Amniotic epithelial cell (primary cell): ENCODE data around the gene SIRT6.
"Not testable (repeated sequence)": the region's sequence is repeated elsewhere in the genome, so short reads cannot be mapped to it uniquely, and the experiment has no call there.

Source experiments
- DNase-seq: peaks from one replicate; pipeline ENCODE4 v3.0.0-alpha.2; 2010; ENCODE audit warnings: low read depth

The SIRT6 gene

DNA sequence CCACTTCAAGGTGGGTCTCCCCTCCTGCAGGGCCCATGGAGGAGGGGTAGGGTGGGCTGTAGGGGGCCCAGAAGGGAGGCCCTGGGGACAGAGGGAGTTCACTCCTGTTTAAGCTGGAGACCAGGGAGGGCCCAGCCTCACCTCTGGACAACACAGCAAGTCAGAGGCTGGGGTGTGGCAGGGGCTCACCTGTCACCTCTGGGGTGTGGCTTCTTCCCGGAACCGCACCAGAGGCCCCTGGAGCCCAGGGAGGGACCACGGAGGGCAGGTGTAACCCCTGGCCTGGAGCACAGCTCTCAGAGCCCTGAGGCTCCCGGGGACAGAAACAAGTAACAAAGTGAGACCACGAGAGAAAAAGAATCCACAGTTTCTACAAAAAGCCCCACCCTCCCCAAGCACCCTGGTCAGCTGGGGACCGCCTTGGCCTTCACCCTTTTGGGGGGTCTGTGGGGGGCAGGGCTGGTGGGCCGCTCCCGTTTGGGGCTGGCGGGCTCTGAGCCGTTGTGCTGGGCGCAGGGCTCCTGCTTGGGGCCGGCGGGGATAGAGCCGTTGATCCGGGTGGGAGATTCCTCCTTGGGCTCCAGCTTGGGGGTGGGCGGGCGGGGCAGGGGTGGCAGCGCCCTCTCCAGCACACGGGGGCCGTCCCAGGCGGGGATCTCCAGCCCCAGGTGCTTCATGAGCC is 8.0 kb downstream of the SIRT6 start:
- DNase-seq, result no peak

DNA sequence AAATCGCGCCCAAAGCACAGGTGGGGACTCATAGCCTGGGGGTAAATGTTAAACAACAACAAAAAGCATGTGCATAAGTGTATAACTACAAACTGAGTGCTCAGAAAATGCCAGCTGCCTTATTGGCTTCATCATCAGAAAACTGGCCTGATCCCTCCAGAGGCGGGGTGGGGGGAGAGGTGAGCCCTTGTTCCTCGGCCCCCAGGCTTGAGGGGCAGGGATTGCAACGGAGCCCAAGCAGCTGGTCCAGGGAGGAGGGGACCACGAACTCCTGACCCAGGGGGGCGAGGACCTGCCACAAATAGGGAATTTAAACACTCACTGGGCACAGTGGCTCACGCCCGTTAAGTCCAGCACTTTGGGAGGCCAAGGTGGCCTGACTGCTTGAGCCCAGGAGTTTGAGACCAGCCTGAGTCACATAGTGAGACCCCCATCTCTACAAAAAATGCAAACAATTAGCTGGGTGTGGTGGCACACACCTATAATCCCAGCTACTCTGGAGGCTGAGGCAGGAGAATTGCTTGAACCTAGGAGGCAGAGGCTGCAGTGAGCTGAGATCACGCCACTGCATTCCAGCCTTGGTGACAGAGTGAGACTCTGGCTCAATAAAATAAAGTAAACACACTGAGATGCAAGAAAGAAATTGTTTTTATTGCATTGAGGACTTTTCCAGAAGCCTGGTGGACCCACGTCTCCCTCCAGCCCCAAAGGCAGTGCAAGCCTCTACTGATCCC is 8.7 kb downstream of the SIRT6 start:
- no peak for DNase-seq

DNA sequence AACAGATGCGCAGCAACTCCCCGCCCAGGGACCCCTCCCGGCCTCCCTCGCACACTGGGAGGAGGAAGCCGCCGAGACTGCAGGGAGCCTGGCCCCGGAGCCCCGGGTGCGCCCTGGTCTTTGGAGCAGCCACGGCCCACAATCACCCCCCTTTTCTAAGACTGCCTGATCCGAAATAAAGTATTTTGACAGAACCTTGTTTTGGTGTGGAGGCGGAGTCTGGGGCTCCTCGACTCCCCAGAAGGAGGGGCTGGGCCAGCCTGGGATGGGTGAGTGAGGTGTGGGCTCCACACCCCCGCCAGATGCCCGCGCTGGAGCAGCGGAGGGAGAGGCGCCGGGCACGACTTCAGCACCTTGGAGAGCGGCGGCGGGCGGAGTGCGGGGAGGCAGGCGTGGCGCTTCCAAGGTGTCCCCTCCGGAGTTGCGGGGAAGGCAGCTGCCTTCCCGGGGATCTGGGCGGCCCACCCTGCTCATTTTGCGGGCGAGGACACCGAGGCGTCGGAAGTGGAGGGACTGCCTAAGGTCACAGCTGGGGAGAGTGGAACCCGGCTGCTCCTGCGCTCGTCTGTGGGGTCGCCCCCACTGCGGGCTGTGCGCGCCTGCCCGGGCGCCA is 9.4 kb downstream of the SIRT6 start:
- DNase-seq, result peak; percentile 10

DNA sequence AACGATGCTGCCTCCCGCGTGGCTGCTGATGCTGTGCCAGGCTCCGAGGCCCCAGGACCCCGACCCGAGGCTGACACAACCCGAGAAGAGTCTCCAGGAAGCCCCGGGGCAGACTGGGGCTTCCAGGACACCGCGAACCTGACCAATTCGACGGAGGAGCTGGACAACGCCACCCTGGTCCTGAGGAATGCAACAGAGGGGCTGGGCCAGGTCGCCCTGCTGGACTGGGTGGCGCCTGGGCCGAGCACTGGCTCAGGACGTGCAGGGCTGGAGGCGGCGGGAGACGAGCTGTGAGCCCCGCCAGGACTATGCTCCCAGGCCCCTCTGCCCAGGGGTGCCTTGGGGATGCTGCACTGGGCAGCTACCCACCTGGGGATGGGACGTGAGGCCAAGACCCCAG is 10.7 kb downstream of the SIRT6 start:
- DNase-seq, result no peak

DNA sequence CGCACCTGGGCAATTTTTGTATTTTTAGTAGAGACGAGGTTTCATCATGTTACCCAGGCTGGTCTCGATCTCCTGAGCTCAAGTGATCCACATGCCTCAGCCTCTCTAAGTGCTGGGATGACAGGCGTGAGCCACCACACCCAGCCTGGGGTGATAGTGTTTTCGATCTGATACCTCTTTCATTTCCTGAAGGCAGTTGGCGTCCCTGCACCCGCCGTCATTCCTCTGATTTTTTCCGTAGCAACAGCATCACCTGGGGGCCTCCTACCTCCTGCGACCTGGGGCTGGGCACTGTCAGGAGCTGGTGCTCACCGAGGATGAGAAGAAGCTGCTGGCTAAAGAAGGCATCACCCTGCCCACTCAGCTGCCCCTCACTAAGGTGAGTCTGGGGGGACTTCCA is 18.1 kb downstream of the SIRT6 start:
- DNase-seq, result no peak

DNA sequence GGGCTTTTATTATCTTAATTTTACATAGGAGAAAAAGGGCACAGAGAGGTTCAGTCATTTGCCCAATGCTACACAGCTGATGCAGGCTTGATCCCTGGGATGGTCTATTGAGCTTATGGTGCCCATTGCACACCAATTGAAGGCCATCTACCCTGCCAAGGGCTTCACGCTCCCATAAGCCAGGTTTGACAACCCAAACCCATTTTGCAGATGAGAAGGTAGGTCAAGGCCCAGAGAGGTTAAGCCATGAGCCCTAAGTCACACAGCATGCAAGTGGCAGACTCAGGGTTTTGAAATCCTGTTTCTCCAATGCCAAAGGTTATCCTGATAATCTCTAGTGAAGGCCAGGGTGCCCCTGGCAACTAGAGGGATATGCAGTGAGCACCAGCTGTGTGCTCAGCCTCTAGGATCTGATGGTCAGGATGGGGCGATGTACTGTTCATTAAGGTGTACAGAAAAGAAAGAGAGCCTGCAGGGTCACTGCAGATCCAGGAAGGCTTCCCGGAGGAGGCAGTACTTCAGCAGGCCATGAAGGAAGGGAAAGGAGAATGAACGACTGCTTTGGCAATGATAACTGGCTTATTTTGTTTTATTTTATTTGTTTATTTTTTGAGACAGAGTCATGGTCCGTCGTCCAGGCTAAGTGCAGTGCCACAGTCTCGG is 20.8 kb downstream of the SIRT6 start:
- no peak for DNase-seq

DNA sequence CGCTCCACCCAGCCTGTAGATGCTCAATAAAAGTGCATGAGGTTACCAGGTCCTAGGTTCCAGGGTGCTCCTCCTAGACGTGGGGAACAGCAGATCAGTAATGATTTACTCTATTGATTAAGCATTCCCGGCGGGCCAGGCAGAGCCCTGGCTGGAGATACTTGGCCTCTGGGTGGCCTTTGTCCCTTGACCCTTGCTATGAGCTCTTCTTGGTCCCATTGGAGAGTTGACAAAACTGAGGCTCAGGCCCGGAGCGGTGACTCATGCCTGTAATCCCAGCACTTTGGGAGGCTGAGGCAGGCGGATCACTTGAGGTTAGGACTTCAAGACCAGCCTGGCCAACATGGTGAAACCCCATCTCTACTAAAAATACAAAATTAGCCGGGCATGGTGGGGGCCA is 24.4 kb downstream of the SIRT6 start:
- not testable (repeated sequence) for DNase-seq

DNA sequence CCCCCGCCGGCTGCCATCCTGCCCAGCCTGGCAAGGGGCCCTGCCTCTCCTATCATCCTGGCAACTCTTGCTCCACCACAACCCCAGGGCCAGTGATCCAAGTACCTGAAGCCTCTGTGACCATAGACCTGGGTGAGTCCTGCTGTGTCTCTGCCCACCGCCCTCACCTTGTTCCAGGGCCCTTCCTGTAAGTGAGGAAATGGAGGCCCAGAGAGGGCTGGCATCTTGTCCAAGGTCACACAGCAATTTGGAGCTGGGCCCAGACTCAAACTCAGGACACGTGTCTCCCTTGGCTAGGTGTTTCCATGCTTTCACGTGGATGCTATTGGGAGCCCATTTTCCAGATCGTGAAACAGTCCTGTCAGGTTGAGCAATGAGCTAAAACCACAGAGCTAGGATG is 25.2 kb downstream of the SIRT6 start:
- DNase-seq, result no peak

DNA sequence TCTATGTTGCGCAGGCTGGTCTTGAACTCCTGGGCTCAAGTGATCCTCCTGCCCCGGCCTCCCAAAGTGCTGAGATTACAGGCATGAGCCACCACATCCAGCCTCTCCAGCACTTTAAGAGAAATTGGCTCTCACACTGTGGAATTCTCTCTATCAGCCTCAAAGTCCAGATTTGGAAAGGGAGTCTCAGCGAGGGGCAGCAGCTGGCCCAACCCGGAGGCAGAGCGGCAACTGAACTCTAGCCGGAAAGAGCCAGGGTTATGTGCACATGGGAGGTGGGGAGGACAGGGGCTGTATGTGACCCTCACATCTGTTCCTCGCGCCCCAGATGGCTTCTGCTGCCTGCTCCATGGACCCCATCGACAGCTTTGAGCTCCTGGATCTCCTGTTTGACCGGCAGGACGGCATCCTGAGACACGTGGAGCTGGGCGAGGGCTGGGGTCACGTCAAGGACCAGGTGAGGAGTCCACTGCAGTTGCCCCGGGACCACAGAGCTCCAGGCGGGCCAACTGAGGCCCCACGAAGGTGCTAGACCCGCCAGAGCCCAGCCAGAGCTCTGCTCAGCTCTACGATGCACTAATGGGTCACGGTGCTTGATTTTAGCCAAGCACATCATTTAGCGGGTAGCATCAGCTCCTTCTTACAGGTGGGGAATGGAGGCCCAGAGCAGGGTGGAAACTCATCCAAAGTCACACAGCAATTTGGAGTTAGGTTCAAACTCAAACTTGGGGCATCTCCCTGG is 27.6 kb downstream of the SIRT6 start:
- DNase-seq, result no peak

DNA sequence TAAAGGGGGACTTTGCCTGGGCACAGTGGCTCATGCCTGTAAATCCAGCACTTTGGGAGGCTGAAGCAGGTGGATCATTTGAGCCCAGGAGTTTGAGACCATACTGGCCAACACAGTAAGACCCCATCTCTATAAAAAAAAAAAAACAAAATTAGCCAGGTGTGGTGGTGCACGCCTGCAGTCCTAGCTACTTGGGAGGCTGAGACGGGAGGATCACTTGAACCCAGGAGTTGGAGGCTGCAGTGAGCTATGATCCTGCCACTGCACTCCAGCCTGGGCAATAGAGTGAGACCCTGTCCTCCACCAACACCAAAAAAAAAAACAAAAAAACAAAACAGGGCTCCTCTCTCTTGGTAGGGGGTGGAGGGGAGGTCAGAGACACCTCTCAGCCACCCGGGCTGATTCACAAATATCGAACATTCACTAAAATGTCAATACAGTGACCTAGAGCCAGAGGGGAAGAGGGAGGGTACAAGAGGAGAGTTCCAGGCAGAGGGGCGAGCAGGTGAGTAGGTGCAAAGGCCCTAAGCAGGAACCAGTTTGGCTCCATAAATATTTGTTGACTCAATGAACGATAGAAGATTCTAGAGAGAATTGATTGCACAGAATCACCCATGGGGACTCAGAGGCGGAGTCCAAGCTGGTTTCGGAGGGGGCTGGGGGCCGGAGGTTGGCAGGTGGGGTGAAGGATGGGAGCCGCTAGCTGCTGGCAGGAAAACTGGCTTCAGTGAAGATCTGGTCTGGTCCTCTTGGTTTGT is 29.9 kb downstream of the SIRT6 start:
- DNase-seq, result no peak

DNA sequence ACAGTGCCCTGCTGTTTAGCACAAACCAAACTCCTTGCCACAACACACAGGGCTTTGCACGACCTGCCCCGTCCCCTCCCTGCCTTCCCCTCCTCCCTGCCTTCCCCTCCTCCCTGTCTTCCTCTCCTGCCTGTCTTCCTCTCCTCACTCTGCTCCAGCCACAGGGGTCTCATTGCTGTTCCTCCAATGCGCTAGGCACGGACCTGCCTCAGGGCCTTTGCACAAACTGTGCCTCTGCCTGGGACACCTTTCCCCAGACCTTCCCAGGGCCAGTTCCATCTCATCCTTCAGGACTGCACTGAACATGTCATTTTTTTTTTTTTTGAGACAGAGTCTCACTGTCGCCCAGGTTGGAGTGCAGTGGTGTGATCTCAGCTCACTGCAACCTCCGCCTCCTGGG is 30.7 kb downstream of the SIRT6 start:
- no peak for DNase-seq

DNA sequence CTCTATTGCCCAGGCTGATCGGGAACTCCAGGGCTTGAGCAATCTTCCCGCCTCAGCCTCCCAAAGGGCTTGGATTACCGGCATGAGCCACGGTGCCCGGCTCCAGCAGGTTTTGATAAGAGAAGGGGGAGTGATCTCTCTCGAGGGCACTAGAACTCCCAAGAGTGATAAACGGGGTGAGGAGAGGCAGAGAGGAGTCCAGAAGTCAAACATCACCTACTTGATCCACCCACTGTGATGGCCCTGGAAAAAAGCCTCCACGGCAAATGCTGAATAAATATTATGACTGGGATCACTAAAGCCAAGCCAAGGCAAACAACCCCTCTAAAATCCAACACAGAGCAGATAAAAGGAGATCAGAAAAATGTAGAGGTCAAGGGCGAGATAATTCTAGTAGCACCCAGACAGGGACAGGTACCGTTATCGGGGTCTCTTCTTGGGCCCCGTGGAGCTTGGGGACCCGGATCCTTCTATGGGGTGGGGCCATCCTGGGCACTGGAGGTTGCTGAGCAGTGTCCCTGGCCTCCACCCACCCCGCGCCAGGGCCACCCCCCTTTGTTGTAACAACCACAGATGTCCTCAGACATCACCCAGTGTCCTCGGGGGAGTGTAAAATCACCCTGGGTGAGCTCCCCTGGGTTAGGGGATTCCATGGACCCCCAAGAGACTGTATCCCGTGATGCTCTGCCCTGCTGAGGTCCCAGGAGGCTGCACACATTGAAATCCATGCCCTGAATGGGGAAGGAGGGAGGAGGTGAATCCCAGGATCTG is 32.7 kb downstream of the SIRT6 start:
- peak; percentile 61 for DNase-seq

DNA sequence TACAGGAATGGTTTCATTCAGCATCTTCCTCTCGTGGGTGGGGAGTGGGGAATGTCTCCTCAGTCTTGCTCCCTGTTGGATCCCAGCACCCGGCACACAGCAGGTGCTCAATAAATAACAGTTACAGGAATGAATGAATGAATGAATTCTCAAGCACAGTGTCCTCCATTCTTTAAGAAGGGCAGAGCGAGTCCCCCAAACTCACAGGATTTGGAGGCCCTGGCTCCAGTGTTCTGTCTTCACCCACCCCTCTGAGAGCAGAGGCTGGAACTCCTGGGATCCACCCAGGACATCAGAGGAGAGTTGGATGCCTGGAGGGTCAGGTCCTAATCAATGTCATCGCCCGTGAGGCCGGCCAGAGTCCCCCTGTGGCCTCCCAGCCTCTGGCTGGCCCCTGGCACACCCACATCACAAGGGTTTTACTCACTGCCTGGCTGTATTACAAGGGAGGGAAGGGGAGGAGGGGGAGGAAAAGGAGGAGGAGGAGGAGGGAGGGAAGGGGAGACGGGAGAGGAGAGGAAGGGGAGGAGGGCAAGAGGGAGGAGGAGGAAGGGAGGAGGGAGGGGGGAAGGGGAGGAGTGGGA is 37.6 kb downstream of the SIRT6 start:
- DNase-seq, result peak; percentile 74

DNA sequence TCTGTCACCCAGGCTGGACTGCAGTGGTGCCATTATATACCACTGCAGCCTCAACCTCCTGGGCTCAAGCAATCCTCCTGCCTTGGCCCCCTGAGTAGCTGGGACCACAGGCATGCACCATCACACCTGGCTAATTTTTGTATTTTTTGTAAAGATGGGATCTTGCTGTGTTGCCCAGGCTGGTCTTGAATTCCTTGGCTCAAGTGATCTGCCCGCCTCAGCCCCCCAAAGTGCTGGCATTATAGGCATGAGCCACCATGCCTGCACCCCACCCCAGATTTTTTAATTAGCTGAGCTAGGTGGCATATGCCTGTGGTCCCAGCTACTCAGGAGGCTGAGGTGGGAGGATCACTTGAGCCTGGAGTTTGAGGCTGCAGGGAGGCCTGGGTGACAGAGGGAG is 39.4 kb downstream of the SIRT6 start:
- DNase-seq, result not testable (repeated sequence)

DNA sequence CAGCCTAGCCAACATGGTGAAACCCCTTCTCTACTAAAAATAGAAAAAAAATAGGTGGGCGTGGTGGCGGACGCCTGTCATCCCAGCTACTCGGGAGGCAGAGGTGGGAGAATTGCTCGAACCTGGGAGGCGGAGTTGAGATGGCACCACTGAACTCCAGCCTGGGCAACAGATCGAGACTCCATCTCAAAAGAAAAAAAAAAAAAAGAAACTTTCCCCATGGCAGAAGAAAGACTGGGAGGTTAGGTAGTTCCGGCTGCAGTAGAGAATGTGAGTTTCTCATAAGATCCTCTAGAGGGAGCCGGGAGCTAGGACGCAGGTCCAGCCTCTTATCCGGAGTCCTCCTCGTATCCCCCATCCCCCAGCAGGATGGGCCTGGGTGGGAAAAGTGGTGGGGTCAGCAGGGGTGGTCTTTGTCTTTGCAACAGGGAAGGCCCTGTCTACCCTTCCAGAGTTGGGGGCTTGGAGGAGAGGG is 42.1 kb downstream of the SIRT6 start:
- peak; percentile 69 for DNase-seq

DNA sequence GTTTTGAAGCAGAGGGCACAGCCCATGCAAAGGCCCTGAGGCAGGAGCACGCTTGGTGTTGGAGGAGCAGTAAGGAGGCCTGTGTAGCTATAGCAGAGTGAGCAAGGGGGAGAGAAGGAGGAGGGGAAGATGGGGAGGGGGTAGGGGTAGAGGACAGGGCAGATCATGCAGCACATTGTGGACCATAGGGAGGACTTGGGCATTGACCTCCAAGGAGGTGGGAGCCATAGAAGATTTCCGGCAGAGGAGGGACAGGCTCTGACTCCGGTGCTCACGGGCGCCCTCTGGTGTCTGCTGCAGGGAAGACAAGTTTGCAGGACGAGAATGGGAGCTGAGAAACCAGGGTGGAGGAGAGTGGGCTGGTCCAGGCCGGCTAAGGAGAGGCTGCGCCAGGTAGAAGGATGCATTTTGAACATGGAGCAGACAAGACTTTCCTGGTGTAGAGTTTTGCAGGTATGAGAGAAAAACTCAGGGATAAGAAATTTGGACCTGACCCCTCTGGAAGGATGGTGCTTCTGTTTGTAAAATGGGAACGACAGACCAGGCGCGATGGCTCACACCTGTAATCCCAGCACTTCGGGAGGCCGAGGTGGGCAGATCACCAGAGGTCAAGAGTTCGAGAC is 42.6 kb downstream of the SIRT6 start:
- DNase-seq, result peak; percentile 48

DNA sequence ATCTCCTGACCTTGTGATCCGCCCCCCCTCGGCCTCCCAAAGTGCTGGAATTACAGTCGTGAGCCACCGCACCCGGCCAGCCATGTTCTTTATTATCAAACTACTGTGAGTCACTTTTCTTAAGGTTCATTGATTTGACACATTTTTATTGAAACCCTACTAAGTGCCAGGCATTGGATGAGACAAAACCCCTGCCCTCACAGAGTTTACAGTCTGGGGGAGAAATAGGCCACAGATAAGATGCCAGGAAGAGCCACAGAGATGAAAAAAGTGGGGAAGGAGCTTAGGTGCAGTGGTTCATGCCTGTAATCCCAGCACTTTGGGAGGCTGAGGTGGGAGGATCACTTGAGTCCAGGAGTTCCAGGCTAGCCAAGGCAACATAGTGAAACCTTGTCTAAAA is 43.9 kb downstream of the SIRT6 start:
- DNase-seq, result no peak

DNA sequence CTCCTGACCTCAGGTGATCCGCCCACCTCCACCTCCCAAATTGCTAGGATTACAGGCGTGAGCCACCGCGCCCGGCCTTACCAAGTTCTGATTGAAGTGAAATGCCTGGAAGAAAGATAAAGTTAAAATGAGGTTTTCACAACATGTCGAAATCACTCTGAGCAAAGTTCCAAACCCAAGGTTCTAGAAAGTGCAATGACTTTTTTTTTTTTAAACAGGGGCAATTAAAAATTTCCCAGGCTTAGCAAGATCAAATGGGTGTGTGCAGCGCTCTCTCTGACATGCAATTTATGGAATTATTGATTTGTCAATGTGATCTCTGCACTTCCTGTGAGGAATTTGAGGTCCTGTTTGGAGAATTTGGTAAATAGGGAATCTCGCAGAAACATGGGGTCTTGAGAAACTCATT is 45.7 kb downstream of the SIRT6 start:
- no peak for DNase-seq

DNA sequence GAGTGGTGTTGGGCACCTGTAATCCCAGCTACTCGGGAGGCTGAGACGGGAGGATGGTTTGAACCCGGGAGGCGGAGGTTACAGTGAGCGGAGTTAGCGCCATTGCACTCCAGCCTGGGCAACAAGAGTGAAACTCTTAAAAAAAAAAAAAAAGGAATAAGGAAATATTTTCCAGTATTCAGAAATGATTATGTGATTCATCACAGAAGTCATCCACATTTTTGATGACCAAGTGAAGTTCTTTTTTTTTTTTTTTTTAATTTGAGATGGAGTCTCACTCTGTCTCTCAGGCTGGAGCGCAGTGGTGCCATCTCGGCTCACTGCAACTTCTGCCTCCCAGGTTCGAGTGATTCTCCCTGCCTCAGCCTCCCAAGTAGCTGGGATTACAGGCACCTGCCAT is 47.0 kb downstream of the SIRT6 start:
- DNase-seq, result not testable (repeated sequence)

DNA sequence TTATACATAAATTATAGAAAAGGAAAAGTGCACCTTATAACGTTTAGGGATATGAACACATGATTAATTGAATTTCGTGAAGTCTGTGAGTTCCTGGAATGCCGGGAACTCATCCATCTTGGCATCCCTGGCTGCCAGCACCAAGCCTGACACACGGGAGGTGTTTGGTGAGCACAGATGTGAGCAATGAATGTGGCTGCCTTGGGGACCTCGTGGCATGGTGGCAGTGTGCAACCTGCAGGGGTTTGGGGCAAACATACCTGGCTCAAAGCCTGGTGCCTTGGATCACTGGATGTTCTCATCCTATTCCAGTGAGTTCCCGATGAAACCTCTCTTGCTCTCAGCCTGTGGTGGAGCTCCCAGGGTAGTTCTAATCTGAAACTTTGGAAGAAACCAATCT is 48.0 kb downstream of the SIRT6 start:
- DNase-seq, result no peak
